ENCODE data around the gene ARHGAP27. TPM values are rescaled to one million over a fixed set of nuclear protein-coding genes. Genes with fewer than 3 reads are reported as not detected.

Gene ARHGAP27
- total RNA-seq, 1 experiment from 2014 or later: 61.4 TPM

DNA sequence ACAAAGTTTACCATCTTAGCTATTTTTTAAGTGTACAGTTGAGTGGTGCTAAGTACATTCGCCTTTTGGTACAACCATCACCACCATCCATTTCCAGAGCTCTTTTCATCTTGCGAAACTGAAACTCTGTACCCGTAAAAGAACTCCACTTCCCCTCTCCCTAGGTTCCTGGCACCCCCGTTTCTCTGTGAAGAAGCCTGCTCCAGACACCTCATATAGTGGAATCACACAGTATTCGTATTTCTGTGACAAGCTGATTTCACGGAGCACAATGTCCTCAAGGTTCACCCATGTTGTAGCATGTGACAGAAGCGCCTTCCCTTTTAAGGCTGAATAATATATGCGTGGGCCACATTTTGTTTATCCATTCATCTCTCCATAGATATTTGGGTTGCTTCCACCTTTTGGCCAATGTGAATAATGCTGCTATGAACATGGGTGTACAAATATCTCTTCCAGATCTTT is 61.7 kb downstream of the ARHGAP27 start:
- Histone ChIP-seq H3K36me3 (ENCODE audit: low read depth) (no peaks in the 10 kb centered on the region), H3K79me2 (ENCODE audit: low read depth) (no peaks in the 10 kb centered on the region), H3K4me1 (replicated peaks; ENCODE audit: insufficient read depth) (peaks cover 67% of the 10 kb centered on the region), H3K4me2 (peak overlapping the region; percentile 84), H2AFZ (peak overlapping the region; percentile 74), H4K20me1 (ENCODE audit: insufficient read depth) (no peaks in the 10 kb centered on the region), H3K27ac (peak overlapping the region; percentile 99), H3K9me3 (ENCODE audit: insufficient read depth, low read depth) (no peaks in the 10 kb centered on the region), H3K9me2 (ENCODE audit: insufficient read depth) (no peaks in the 10 kb centered on the region), H3F3A (ENCODE audit: insufficient read depth, low read depth) (peaks cover 50% of the 10 kb centered on the region), H3K4me3 (peak overlapping the region; percentile 45), H3K27me3 (ENCODE audit: insufficient read depth, low read depth) (no peaks in the 10 kb centered on the region)
- POLR2A ChIA-PET (ENCODE audit: unreplicated experiment): interaction anchor here (0.6 to 0.9 kb wide), 7 partner anchors 16 to 142 kb away, joined by 3 to 15 read pairs (median 7); no protein-coding TSS in a partner anchor
- TSS peak; percentile 87 for BruUV-seq (replicated peaks)
- CTCF ChIA-PET: interaction anchor here (1.1 to 1.4 kb wide), 2 partner anchors 59 to 236 kb away, joined by 3 to 4 read pairs; partner anchors contain the start of gene ACBD4
- TF ChIP-seq, protein P1, sequence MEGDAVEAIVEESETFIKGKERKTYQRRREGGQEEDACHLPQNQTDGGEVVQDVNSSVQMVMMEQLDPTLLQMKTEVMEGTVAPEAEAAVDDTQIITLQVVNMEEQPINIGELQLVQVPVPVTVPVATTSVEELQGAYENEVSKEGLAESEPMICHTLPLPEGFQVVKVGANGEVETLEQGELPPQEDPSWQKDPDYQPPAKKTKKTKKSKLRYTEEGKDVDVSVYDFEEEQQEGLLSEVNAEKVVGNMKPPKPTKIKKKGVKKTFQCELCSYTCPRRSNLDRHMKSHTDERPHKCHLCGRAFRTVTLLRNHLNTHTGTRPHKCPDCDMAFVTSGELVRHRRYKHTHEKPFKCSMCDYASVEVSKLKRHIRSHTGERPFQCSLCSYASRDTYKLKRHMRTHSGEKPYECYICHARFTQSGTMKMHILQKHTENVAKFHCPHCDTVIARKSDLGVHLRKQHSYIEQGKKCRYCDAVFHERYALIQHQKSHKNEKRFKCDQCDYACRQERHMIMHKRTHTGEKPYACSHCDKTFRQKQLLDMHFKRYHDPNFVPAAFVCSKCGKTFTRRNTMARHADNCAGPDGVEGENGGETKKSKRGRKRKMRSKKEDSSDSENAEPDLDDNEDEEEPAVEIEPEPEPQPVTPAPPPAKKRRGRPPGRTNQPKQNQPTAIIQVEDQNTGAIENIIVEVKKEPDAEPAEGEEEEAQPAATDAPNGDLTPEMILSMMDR (conservative IDR thresholded peaks at IDR 0.05): peak; percentile 40; the same call in 1 of the 2 replicates
- TF ChIP-seq EZH2 (IDR thresholded peaks at IDR 0.05; ENCODE audit: low read depth): no peak
- intact Hi-C loops (cut with micrococcal nuclease; ENCODE audit: unreplicated experiment): loop anchor here (1.0 to 5.0 kb wide), 3 partner anchors 50 to 224 kb away; partner anchors contain the start of genes HEXIM1 and MAP3K14
- DNase-seq: peak in 1 of 2 experiments; percentile 48

DNA sequence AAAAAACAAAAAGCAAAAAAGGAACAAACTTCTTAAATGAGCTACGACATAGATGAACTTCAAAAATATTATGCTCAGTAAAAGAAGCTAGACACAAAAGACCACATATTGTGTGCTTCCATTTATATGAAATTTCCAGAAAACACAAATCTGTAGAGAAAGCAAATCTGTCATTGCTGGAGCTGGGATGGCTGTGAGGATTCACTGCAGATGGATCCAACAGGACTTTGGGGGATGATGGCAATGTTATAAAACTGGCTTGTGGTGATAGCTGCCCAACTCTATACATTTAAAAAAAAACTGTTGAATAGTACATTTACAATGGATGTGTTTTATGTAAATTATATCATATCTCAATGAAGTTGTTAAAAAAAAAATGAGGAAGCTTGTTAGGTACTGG is 63.2 kb downstream of the ARHGAP27 start:
- H3K27me3 ChIP-seq (ENCODE audit: insufficient read depth, low read depth): no peaks in the 10 kb centered on the region
- TF ChIP-seq, protein P1 (conservative IDR thresholded peaks at IDR 0.05): no peak
- TF ChIP-seq EZH2 (IDR thresholded peaks at IDR 0.05; ENCODE audit: low read depth): no peak
- intact Hi-C loops (cut with micrococcal nuclease; ENCODE audit: unreplicated experiment): no loop called here

DNA sequence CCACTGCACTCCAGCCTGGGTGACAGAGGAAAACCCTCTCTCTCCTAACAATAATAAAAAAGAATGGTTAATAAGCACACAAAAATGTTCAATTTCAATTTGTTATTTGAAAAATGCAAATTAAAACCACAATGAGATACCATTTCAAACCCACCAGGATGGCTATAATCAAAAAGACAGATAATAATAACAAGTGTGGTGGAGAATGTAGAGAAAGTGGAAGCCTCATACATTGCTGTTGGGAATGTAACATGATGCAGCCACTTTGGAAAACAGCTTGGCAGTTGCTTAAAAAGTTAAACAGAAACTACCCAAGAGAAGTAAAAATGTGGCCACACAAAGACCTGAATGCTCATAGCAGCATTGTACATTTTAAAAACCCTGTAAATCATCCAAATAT is 64.0 kb downstream of the ARHGAP27 start:
- Histone ChIP-seq H3K4me1 (replicated peaks; ENCODE audit: insufficient read depth) (peaks cover 48% of the 10 kb centered on the region), H3K27ac (peak overlapping the region; percentile 99; the same call in 1 of the 2 replicates), H3K9me2 (ENCODE audit: insufficient read depth) (no peaks in the 10 kb centered on the region), H3K4me2 (no peak overlapping the region), H3K79me2 (ENCODE audit: low read depth) (no peaks in the 10 kb centered on the region), H2AFZ (no peak overlapping the region), H3K36me3 (ENCODE audit: low read depth) (no peaks in the 10 kb centered on the region), H4K20me1 (ENCODE audit: insufficient read depth) (no peaks in the 10 kb centered on the region), H3K9me3 (ENCODE audit: insufficient read depth, low read depth) (no peaks in the 10 kb centered on the region), H3K27me3 (ENCODE audit: insufficient read depth, low read depth) (no peaks in the 10 kb centered on the region), H3F3A (ENCODE audit: insufficient read depth, low read depth) (peaks cover 41% of the 10 kb centered on the region), H3K4me3 (no peak overlapping the region)
- TF ChIP-seq EZH2 (IDR thresholded peaks at IDR 0.05; ENCODE audit: low read depth): no peak
- TF ChIP-seq, protein P1 (conservative IDR thresholded peaks at IDR 0.05): no peak
- BruUV-seq (replicated peaks): no TSS peak
- DNase-seq: no peak
- intact Hi-C loops (cut with micrococcal nuclease; ENCODE audit: unreplicated experiment): no loop called here
- ChIA-PET POLR2A (ENCODE audit: unreplicated experiment) (no interaction called here), CTCF (no interaction called here)

More for the DNA sequence above, 63.2 kb downstream of the ARHGAP27 start:
- H3K4me1 ChIP-seq (replicated peaks; ENCODE audit: insufficient read depth): peaks cover 55% of the 10 kb centered on the region
- H3K9me3 ChIP-seq (ENCODE audit: insufficient read depth, low read depth): no peaks in the 10 kb centered on the region
- ChIA-PET POLR2A (ENCODE audit: unreplicated experiment) (interaction anchor here (0.6 to 0.8 kb wide), 2 partner anchors 52 to 76 kb away, joined by 4 to 10 read pairs; partner anchors contain the start of gene MAP3K14), CTCF (interaction anchor here (0.6 to 0.7 kb wide), 2 partner anchors 12 to 76 kb away, joined by 3 to 5 read pairs; no protein-coding TSS in a partner anchor)
- peaks cover 49% of the 10 kb centered on the region for H3F3A ChIP-seq (ENCODE audit: insufficient read depth, low read depth)
- H3K4me2 ChIP-seq: no peak overlapping the region
- H3K9me2 ChIP-seq (ENCODE audit: insufficient read depth): no peaks in the 10 kb centered on the region
- no peaks in the 10 kb centered on the region for H3K79me2 ChIP-seq (ENCODE audit: low read depth)
- peak overlapping the region; percentile 99 for H3K27ac ChIP-seq
- no TSS peak for BruUV-seq (replicated peaks)
- H2AFZ ChIP-seq: no peak overlapping the region
- no peak overlapping the region for H3K4me3 ChIP-seq
- H3K36me3 ChIP-seq (ENCODE audit: low read depth): no peaks in the 10 kb centered on the region
- DNase-seq: no peak
- H4K20me1 ChIP-seq (ENCODE audit: insufficient read depth): no peaks in the 10 kb centered on the region

All from PC-9 (cell line).